ENCODE data around the gene PDE8B. TPM values are rescaled to one million over a fixed set of nuclear protein-coding genes. Genes with fewer than 3 reads are reported as not detected.

Gene PDE8B
- total RNA-seq, 1 experiment from 2014 or later, result 0.07 TPM

- Histone ChIP-seq H2BK120ac (ENCODE audit: low read depth, low read length, poor library complexity, severe bottlenecking) (no peak overlapping the region), H3K4ac (ENCODE audit: low read depth, low read length) (no peak overlapping the region), H3K18ac (ENCODE audit: insufficient read length, low read depth, low read length) (no peak overlapping the region), H3K4me1 (ENCODE audit: insufficient read depth, low read length) (no peaks in the 10 kb centered on the region), H3K9ac (ENCODE audit: extremely low read depth, insufficient read length, low read length) (no peak overlapping the region), H2AFZ (ENCODE audit: low read length) (no peak overlapping the region), H3K56ac (ENCODE audit: insufficient read length, low read depth, low read length) (no peak overlapping the region), H3K23ac (ENCODE audit: insufficient read length, low read depth, low read length) (no peak overlapping the region), H3K4me2 (ENCODE audit: insufficient read depth, insufficient read length, low read length) (no peak overlapping the region), H3T11ph (ENCODE audit: low read length) (no peak overlapping the region), H4K20me1 (ENCODE audit: control insufficient read depth, insufficient read depth, insufficient read length) (no peaks in the 10 kb centered on the region), H2BK15ac (ENCODE audit: low read depth, low read length) (no peak overlapping the region), H4K8ac (replicated peaks; ENCODE audit: insufficient read length, low read depth, low read length) (no peak overlapping the region), H3K14ac (ENCODE audit: insufficient read depth, low read length) (no peak overlapping the region), H3K23me2 (ENCODE audit: insufficient read length, low read depth, low read length, poor library complexity, severe bottlenecking) (no peaks in the 10 kb centered on the region), H2BK20ac (ENCODE audit: low read depth, low read length, poor library complexity, severe bottlenecking) (no peak overlapping the region), H3K79me1 (ENCODE audit: insufficient read depth, low read depth, low read length, poor library complexity, severe bottlenecking) (no peaks in the 10 kb centered on the region), H3K79me2 (ENCODE audit: insufficient read depth, low read length) (no peaks in the 10 kb centered on the region), H4K91ac (ENCODE audit: insufficient read length, low read depth, low read length) (no peak overlapping the region), H3K27ac (ENCODE audit: insufficient read length, low read depth, low read length) (no peak overlapping the region), H3K9me3 (ENCODE audit: control insufficient read depth, low read depth, low read length) (no peaks in the 10 kb centered on the region), H2AK5ac (ENCODE audit: insufficient read length, low read length) (no peak overlapping the region), H2BK5ac (ENCODE audit: insufficient read length, low read length) (no peak overlapping the region), H4K5ac (ENCODE audit: insufficient read length, low read depth, low read length) (no peak overlapping the region), H3K27me3 (ENCODE audit: insufficient read depth, low read length) (no peaks in the 10 kb centered on the region), H2BK12ac (ENCODE audit: insufficient read length, low read depth, low read length) (no peak overlapping the region)
- no peak overlapping the region for H3K27ac Mint-ChIP-seq
- no peak overlapping the region for H3K4me3 Mint-ChIP-seq
- WGBS (ENCODE audit: extremely low coverage, insufficient read length, low lambda C conversion rate), result no CpG with 5 or more reads among the region's 4 CpGs
- DNase-seq, result no peak
- TF ChIP-seq CTCF (conservative IDR thresholded peaks at IDR 0.05), result no peak
- H3K9me3 Mint-ChIP-seq, result no peaks in the 10 kb centered on the region
- H3K27me3 Mint-ChIP-seq (ENCODE audit: low read depth), result peaks cover 32% of the 10 kb centered on the region
- no peaks in the 10 kb centered on the region for H3K36me3 Mint-ChIP-seq (ENCODE audit: insufficient read depth in 1 of 3, low read depth in 3 of 3)
- 0 out of 4 replicates have a peak, but pooled peaks cover 0 to 2% of the 10 kb centered on the region in 2 experiments for H3K4me1 Mint-ChIP-seq
These were observed 91.0 kb downstream of the PDE8B start for GRCh38 chr5:77301447-77301883.
